ENCODE data around the gene CLGN. TPM values are rescaled to one million over a fixed set of nuclear protein-coding genes. Genes with fewer than 3 reads are reported as not detected.
A peak's percentile ranks its signal among the peaks of the same experiment; 100 is the strongest.

CLGN gene
- total RNA-seq, 8 experiments from 2014 or later: 0.58 to 26.0 (median 21.4) TPM; not detected in 1

- no peak for ATAC-seq (replicated peaks in 6 of 8)
- Histone ChIP-seq H3K27ac (no peak overlapping the region), H3K4me1 (replicated peaks in 1 of 2) (peaks cover 24% of the 10 kb centered on the region in 2 donors), H3K4me3 (no peak overlapping the region)
- 20 to 83% (median 71%) methylated on average over 1 to 2 of the region's 2 CpGs; no CpG with 5 or more reads in 5 of the 10 experiments for WGBS, 10 experiments
- in situ Hi-C loops (cut with MboI; ENCODE audit: low pct_unique_long_range_greater_than_20kb in 2 of 9, low sequenced_read_pairs in 9 of 9, unreplicated experiment in 9 of 9): loop anchor here in 4 of 9 experiments (25.0 kb wide), 3 partner anchors 262 to 787 kb away; partner anchors contain the start of gene RNF150 (in 1 of the 4)
Measured at GRCh38 chr4:140349816-140350215, 77.6 kb downstream of the CLGN start.

DNA sequence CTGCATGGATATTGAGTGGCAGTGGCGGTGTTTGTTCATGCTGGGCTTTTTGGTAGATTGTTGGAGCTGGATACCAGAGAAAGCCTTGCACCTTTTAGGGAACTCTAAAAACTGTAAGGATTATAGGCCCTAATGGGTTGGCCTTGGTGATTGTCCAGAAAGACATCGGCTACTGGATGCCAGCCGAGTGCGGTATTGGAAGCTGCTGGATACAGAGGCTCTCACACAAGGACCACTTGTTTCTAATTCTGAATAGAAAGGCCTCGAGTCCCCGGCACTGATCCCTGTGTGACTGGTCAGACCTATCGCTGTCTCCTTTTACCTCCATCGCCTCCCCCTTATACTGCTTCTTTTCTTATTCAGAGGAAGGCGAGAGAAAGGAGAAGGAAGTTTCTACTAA lies 81.3 kb downstream of the CLGN start:
- H3K4me1 ChIP-seq (replicated peaks in 1 of 2): peaks cover 7 to 9% of the 10 kb centered on the region in 2 donors
- in situ Hi-C loops (cut with MboI; ENCODE audit: low pct_unique_long_range_greater_than_20kb in 2 of 9, low sequenced_read_pairs in 9 of 9, unreplicated experiment in 9 of 9): no loop called here
- 80 to 100% (median 99%) methylated on average over 1 to 8 of the region's 9 CpGs for WGBS, 10 experiments
- no peak overlapping the region for H3K4me3 ChIP-seq
- H3K27ac ChIP-seq: no peak overlapping the region
- ATAC-seq (replicated peaks in 6 of 8): no peak

- in situ Hi-C loops (cut with MboI; ENCODE audit: low pct_unique_long_range_greater_than_20kb in 2 of 9, low sequenced_read_pairs in 9 of 9, unreplicated experiment in 9 of 9): no loop called here
- Histone ChIP-seq H3K4me3 (no peak overlapping the region), H3K4me1 (replicated peaks in 1 of 2) (peaks cover 2% of the 10 kb centered on the region in 2 donors), H3K27ac (no peak overlapping the region)
- 0 to 93% (median 65%) methylated on average over 1 to 6 of the region's 9 CpGs; no CpG with 5 or more reads in 2 of the 10 experiments for WGBS, 10 experiments
- peak in 4 of 8 experiments; percentile 12 to 54 (median 48) for ATAC-seq (replicated peaks in 6 of 8)
Measured at GRCh38 chr4:140344621-140345020, 82.8 kb downstream of the CLGN start.

DNA sequence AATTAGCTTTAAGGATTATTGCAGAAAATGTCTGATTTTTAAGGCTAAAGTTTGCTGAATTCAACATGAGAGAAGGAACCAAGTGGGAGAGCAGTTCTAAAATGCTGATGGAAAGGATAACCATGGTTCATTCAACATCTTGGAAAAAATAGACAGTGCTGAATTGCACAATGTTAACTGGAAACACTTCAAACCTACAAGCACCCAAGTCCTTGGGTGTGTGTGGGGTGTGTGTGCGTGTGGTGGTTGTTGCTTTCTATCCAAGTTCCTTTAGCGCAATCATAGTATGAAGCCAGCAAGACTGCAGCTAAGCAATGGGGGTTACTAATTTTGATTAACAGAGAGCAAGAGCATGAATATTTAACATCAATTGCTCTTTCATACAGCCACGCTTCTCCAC lies 83.3 kb downstream of the CLGN start:
- in situ Hi-C loops (cut with MboI; ENCODE audit: low pct_unique_long_range_greater_than_20kb in 2 of 9, low sequenced_read_pairs in 9 of 9, unreplicated experiment in 9 of 9): no loop called here
- WGBS, 10 experiments: 0 to 100% (median 100%) methylated on average over 1 to 3 of the region's 3 CpGs; no CpG with 5 or more reads in 1 of the 10 experiments
- ATAC-seq (replicated peaks in 6 of 8): peak in 1 of 8 experiments; percentile 24
- Histone ChIP-seq H3K4me3 (no peak overlapping the region), H3K4me1 (replicated peaks in 1 of 2) (no peaks in the 10 kb centered on the region), H3K27ac (no peak overlapping the region)

- in situ Hi-C loops (cut with MboI; ENCODE audit: low pct_unique_long_range_greater_than_20kb in 2 of 9, low sequenced_read_pairs in 9 of 9, unreplicated experiment in 9 of 9): no loop called here
- Histone ChIP-seq H3K4me1 (replicated peaks in 1 of 2) (no peaks in the 10 kb centered on the region), H3K4me3 (no peak overlapping the region), H3K27ac (no peak overlapping the region)
- no peak for ATAC-seq (replicated peaks in 6 of 8)
- 6 to 98% (median 78%) methylated on average over 2 to 5 of the region's 5 CpGs; no CpG with 5 or more reads in 1 of the 10 experiments for WGBS, 10 experiments
Measured at GRCh38 chr4:140343303-140343702, 84.1 kb downstream of the CLGN start.

GRCh38 chr4:140342620-140343019 lies 84.8 kb downstream of the CLGN start:
- ATAC-seq (replicated peaks in 6 of 8): no peak
- Histone ChIP-seq H3K4me3 (no peak overlapping the region), H3K4me1 (replicated peaks in 1 of 2) (no peaks in the 10 kb centered on the region), H3K27ac (no peak overlapping the region)
- in situ Hi-C loops (cut with MboI; ENCODE audit: low pct_unique_long_range_greater_than_20kb in 2 of 9, low sequenced_read_pairs in 9 of 9, unreplicated experiment in 9 of 9): no loop called here
- WGBS, 10 experiments: 30 to 100% (median 100%) methylated on average over 1 of the region's 1 CpG; no CpG with 5 or more reads in 1 of the 10 experiments

Other genes with a start within 250 kb of the CLGN start
- gene SCOC, start 54.0 kb downstream of the CLGN start, total RNA-seq: 100 to 1,000 TPM in 2 of 8 experiments, 10 to 100 TPM in 6; 43.0 to 147 (median 84.3) TPM
- gene MGAT4D, start 70.6 kb upstream of the CLGN start, total RNA-seq: under 1 TPM in 5 of 8 experiments, not detected in 3; 0.05 to 0.24 (median 0.15) TPM
- gene ELMOD2, start 96.5 kb upstream of the CLGN start, total RNA-seq: 10 to 100 TPM; 16.2 to 37.7 (median 23.2) TPM
- under 1 TPM in 5 of 8 experiments, not detected in 3; 0.16 to 0.54 (median 0.29) TPM for gene UCP1, start 141.3 kb upstream of the CLGN start, total RNA-seq